DMS53 treated with DMSO at 0.1 percent for 48 hours (cell line): Measurements from ENCODE around the gene PHLPP2.
"Not testable (repeated sequence)": the region's sequence is repeated elsewhere in the genome, so short reads cannot be mapped to it uniquely, and the experiment has no call there.

Source experiments
- DNase-seq: peaks from one replicate; lab custom pipeline; 2025; ENCODE audit not compliant: unreplicated experiment; lab: John Stamatoyannopoulos, UW

The PHLPP2 gene

GRCh38 chr16:71626858-71627213, 97.7 kb downstream of the PHLPP2 start:
- DNase-seq = no peak

GRCh38 chr16:71626018-71626857, 98.3 kb downstream of the PHLPP2 start, which contains the start of gene MARVELD3:
Gene MARVELD3 (plus strand): TSS chr16:71626184. CDS start chr16:71626230, 46 bp downstream.
- DNase-seq = peak; percentile 46

- no peak for DNase-seq
Observed at GRCh38 chr16:71625113-71625850, 99.2 kb downstream of the PHLPP2 start.

- no peak for DNase-seq
Observed at GRCh38 chr16:71623597-71623996, 100.9 kb downstream of the PHLPP2 start.

- DNase-seq = no peak
Observed at GRCh38 chr16:71622088-71622487, 102.4 kb downstream of the PHLPP2 start.

- DNase-seq = no peak
Observed at GRCh38 chr16:71618429-71618828, 106.1 kb downstream of the PHLPP2 start.

GRCh38 chr16:71614956-71615355, 109.5 kb downstream of the PHLPP2 start:
- DNase-seq = not testable (repeated sequence)

GRCh38 chr16:71610936-71611871, 113.3 kb downstream of the PHLPP2 start:
- DNase-seq = peak; percentile 48

- no peak for DNase-seq
Observed at GRCh38 chr16:71610447-71610846, 114.1 kb downstream of the PHLPP2 start.

- no peak for DNase-seq
Observed at GRCh38 chr16:71609066-71609465, 115.4 kb downstream of the PHLPP2 start.

- DNase-seq = no peak
Observed at GRCh38 chr16:71600822-71601221, 123.7 kb downstream of the PHLPP2 start.

GRCh38 chr16:71598426-71598825, 126.1 kb downstream of the PHLPP2 start:
- not testable (repeated sequence) for DNase-seq

- peak; percentile 3 for DNase-seq
Observed at GRCh38 chr16:71595340-71595826, 129.1 kb downstream of the PHLPP2 start.
